Neuronal stem cell (in vitro differentiated cells): Measurements from ENCODE around the gene RCAN1.
"Not testable (repeated sequence)": the region's sequence is repeated elsewhere in the genome, so short reads cannot be mapped to it uniquely, and the experiment has no call there.

Experiments used
- DNase-seq: peaks from one replicate; pipeline ENCODE4 v3.0.0-alpha.2; 2013; ENCODE audit warnings: low spot score
- H2AFZ ChIP-seq: one replicate; pipeline ENCODE4 v1.6.1; 2013; ENCODE audit warnings: mild to moderate bottlenecking, low read length, inconsistent platforms
- H2AK5ac ChIP-seq: 2 replicates; pipeline ENCODE4 v1.6.1; 2013; ENCODE audit warnings: low read depth, mild to moderate bottlenecking, inconsistent platforms, low read length, moderate library complexity, mixed read lengths
- H2BK120ac ChIP-seq: 2 replicates; pipeline ENCODE4 v1.6.1; 2013; ENCODE audit warnings: low read depth, mild to moderate bottlenecking, inconsistent platforms, low read length, moderate library complexity, mixed read lengths
- H2BK12ac ChIP-seq: one replicate; pipeline ENCODE4 v1.6.1; 2013; ENCODE audit warnings: low read length, inconsistent platforms
- H2BK15ac ChIP-seq: 2 replicates; pipeline ENCODE4 v1.6.1; 2013; ENCODE audit warnings: mild to moderate bottlenecking, low read length, inconsistent platforms, mixed read lengths
- H2BK5ac ChIP-seq: one replicate; pipeline ENCODE4 v1.6.1; 2013; ENCODE audit warnings: inconsistent platforms, mild to moderate bottlenecking, low read length, moderate library complexity
- H3K14ac ChIP-seq: one replicate; pipeline ENCODE4 v1.6.1; 2013; ENCODE audit warnings: low read length, inconsistent platforms
- H3K18ac ChIP-seq: 2 replicates; pipeline ENCODE4 v1.6.1; 2013; ENCODE audit warnings: low read length, inconsistent platforms
- H3K23ac ChIP-seq: 2 replicates; pipeline ENCODE4 v1.6.1; 2013; ENCODE audit warnings: low read depth, mild to moderate bottlenecking, mixed read lengths, low read length, inconsistent platforms; ENCODE audit not compliant: poor library complexity
- H3K27ac ChIP-seq: replicated peaks from 3 replicates; pipeline ENCODE4 v1.5.1; 2013; ENCODE audit warnings: low read length, inconsistent platforms
- H3K27me3 ChIP-seq, 3 experiments: 2 replicates each; pipeline ENCODE4 v1.6.1; 2013; ENCODE audit warnings: low read length in 3 of 3, mild to moderate bottlenecking in 2 of 3, inconsistent platforms in 1 of 3, low read depth in 1 of 3, mixed read lengths in 1 of 3, moderate library complexity in 1 of 3; ENCODE audit not compliant: control insufficient read depth in 3 of 3, insufficient read depth in 3 of 3
- H3K36me3 ChIP-seq, 2 donors: replicated peaks in 1 of 2; 2 replicates each; pipeline ENCODE4 v1.6.1; 2013; ENCODE audit warnings: low read length in 2 of 2; ENCODE audit not compliant: control insufficient read depth in 2 of 2, insufficient read depth in 2 of 2
- H3K4ac ChIP-seq: 2 replicates; pipeline ENCODE4 v1.6.1; 2013; ENCODE audit warnings: inconsistent platforms, mild to moderate bottlenecking, low read length, moderate library complexity
- H3K4me1 ChIP-seq, 2 donors: 1 replicate in 1 of 2; 2 replicates in 1 of 2; pipeline ENCODE4 v1.6.1; 2013; ENCODE audit warnings: low read length in 2 of 2, low read depth in 1 of 2; ENCODE audit not compliant: control insufficient read depth in 2 of 2, insufficient read depth in 1 of 2
- H3K4me2 ChIP-seq: one replicate; pipeline ENCODE4 v1.6.1; 2013; ENCODE audit warnings: mild to moderate bottlenecking, low read length, inconsistent platforms; ENCODE audit not compliant: insufficient read depth, poor library complexity, severe bottlenecking
- H3K4me3 ChIP-seq, 2 donors: 2 replicates each; pipeline ENCODE4 v1.5.1; 2013; ENCODE audit warnings: low read length in 2 of 2, mild to moderate bottlenecking in 2 of 2, inconsistent platforms in 1 of 2, moderate library complexity in 1 of 2
- H3K79me1 ChIP-seq: one replicate; pipeline ENCODE4 v1.6.1; 2013; ENCODE audit warnings: low read depth, mild to moderate bottlenecking, inconsistent platforms, low read length, moderate library complexity
- H3K9ac ChIP-seq: one replicate; pipeline ENCODE4 v1.6.1; 2013; ENCODE audit warnings: mild to moderate bottlenecking, low read depth, low read length, inconsistent platforms; ENCODE audit not compliant: poor library complexity
- H3K9me3 ChIP-seq, 2 donors: replicated peaks in 1 of 2; 2 replicates each; pipeline versions ENCODE3 to v1.6.1; 2013; ENCODE audit warnings: low read length in 2 of 2, mild to moderate bottlenecking in 2 of 2, inconsistent platforms in 1 of 2, low read depth in 1 of 2, mixed read lengths in 1 of 2, moderate library complexity in 1 of 2; ENCODE audit not compliant: control insufficient read depth in 2 of 2, insufficient read depth in 1 of 2
- H4K8ac ChIP-seq: one replicate; pipeline ENCODE4 v1.6.1; 2013; ENCODE audit warnings: low read depth, mild to moderate bottlenecking, inconsistent platforms, low read length, moderate library complexity
- H4K91ac ChIP-seq: one replicate; pipeline ENCODE4 v1.6.1; 2013; ENCODE audit warnings: low read length, low read depth, mild to moderate bottlenecking, inconsistent platforms; ENCODE audit not compliant: poor library complexity
- WGBS, 2 donors: extraction: QIAGEN DNeasy Blood & Tissue Kit; methylation state at CpG; one replicate each; pipeline ENCODE4 v1.1.7; 2013; ENCODE audit warnings: missing lambda C conversion rate in 2 of 2, mixed read lengths in 1 of 2; ENCODE audit not compliant: insufficient read length in 2 of 2, insufficient replicate concordance in 1 of 2; ENCODE audit errors: extremely low coverage in 2 of 2; 5-methylcytosine and 5-hydroxymethylcytosine counted together

The RCAN1 gene

DNA sequence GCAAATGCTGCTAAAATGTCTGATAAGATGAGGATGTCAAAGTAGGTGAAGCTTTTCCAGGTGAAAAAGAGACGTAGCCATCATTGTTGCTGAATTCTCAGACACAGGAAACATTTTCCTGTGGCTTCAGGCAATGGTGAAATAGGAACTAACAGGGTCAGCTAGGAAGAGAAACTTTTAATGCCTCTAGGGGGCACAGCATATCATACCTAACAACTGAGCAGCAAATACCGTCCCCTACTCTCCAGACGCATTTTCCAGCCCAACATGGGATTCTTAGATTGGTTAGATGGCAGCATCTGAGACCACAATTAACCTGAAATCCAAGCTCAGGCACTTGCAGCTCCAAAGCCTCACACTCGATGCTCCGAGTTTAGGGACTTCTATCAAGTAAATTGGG, 131.1 kb downstream of the RCAN1 start:
- not testable (repeated sequence) for H3K14ac ChIP-seq, H2BK5ac ChIP-seq, H3K36me3 ChIP-seq, H4K91ac ChIP-seq, H2BK12ac ChIP-seq, H3K4me3 ChIP-seq, H3K79me1 ChIP-seq, H3K27ac ChIP-seq, H3K18ac ChIP-seq, H2BK15ac ChIP-seq, H2BK120ac ChIP-seq, H3K9me3 ChIP-seq, H3K23ac ChIP-seq, H3K9ac ChIP-seq, H3K27me3 ChIP-seq, H2AK5ac ChIP-seq, H2AFZ ChIP-seq, H3K4me1 ChIP-seq, DNase-seq, H3K4ac ChIP-seq, H3K4me2 ChIP-seq, H4K8ac ChIP-seq
- WGBS, 2 donors = no CpG with 5 or more reads among the region's 5 CpGs

DNA sequence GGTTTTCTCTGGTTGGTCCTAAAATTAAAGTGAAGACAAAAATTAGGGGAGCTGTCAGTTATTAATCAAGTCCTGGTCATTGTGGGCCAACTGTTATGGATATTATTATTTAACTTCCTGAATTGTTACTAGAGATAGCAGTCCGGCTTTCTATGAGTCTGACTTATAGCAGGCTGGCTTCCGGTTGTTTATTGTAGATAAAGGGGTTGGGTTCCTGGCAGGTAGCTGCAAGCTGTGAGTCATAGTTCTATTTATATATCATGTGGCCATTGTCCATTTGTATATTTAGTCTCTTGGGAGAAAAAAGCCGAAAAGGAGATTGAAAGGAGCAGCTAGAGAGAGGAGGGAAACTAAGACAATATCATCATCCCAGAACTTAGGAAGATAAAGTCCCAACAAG, 131.5 kb downstream of the RCAN1 start:
- not testable (repeated sequence) for H2BK15ac ChIP-seq, H3K4me3 ChIP-seq, H2BK12ac ChIP-seq, H3K79me1 ChIP-seq, DNase-seq, H2AK5ac ChIP-seq, H3K4ac ChIP-seq, H3K14ac ChIP-seq, H3K4me1 ChIP-seq, H3K9me3 ChIP-seq, H3K23ac ChIP-seq, H2BK5ac ChIP-seq, H3K36me3 ChIP-seq, H3K4me2 ChIP-seq, H3K27me3 ChIP-seq, H3K27ac ChIP-seq, H3K9ac ChIP-seq, H2AFZ ChIP-seq, H4K91ac ChIP-seq, H2BK120ac ChIP-seq, H4K8ac ChIP-seq, H3K18ac ChIP-seq
- WGBS, 2 donors = no CpG with 5 or more reads among the region's 3 CpGs

DNA sequence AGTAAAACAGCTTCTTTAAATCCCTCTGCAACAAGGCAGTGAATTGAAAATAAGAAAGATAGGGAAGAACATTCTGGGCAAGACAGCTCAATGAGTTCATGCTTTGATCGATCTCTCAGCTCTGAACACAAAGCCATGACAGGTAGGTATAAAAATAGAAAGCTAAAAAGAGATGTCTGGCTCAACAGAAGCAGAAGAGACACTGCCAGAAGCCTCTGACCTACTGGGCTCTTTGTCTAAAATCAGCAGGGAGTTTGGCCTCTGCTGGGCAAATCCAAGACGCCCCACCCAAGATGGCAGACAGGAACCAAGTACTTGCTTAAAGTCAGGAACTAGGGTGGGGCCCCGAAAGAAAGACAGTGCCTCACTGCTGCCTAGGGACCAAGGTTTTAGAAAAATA, 147.6 kb downstream of the RCAN1 start:
- H2AK5ac ChIP-seq, H2AFZ ChIP-seq, H3K4me2 ChIP-seq, H3K79me1 ChIP-seq, H3K27ac ChIP-seq, H3K27me3 ChIP-seq, H3K36me3 ChIP-seq, DNase-seq, H3K14ac ChIP-seq, H3K18ac ChIP-seq, H2BK5ac ChIP-seq, H3K23ac ChIP-seq, H2BK15ac ChIP-seq, H3K4me1 ChIP-seq, H2BK12ac ChIP-seq, H3K4me3 ChIP-seq, H2BK120ac ChIP-seq, H3K9ac ChIP-seq, H3K9me3 ChIP-seq, H3K4ac ChIP-seq, H4K91ac ChIP-seq, H4K8ac ChIP-seq: not testable (repeated sequence)
- WGBS, 2 donors = no CpG with 5 or more reads among the region's 3 CpGs
